PC-9 (cell line): ENCODE results near the gene MAPT.

Experiments
- CTCF ChIP-seq: fragments of 200-600 bp; sonication (generic); conservative IDR thresholded peaks from 2 replicates; pipeline ENCODE4 v1.6.1; 2017; ENCODE audit warnings: mixed run types, antibody characterized with exemption, mild to moderate bottlenecking, moderate library complexity
- EZH2 ChIP-seq: fragments of 200-600 bp; sonication (generic); IDR thresholded peaks from 2 replicates; pipeline ENCODE4 v1.8.0; 2017; ENCODE audit warnings: antibody characterized with exemption, low read depth

GRCh38 chr17:45910667-45911066 lies 16.3 kb downstream of the MAPT start:
- TF ChIP-seq CTCF (no peak), EZH2 (no peak)
